ENCODE data around the gene GCNA. TPM values are rescaled to one million over a fixed set of nuclear protein-coding genes. Genes with fewer than 3 reads are reported as not detected.

GCNA gene
- total RNA-seq, 1 experiment from 2014 or later = 0.98 TPM

- ChIA-PET CTCF (no interaction called here), POLR2A (no interaction called here), RAD21 (ENCODE audit: low non-redundant PET in 1 of 2, low total read pairs in 2 of 2, uncharacterized antibody in 2 of 2, unreplicated experiment in 2 of 2) (no interaction called here)
- Histone ChIP-seq H3K4me2 (ENCODE audit: low read length) (no peak overlapping the region), H3K27me3 (ENCODE audit: insufficient read depth, low read length) (no peaks in the 10 kb centered on the region), H3K9me2 (ENCODE audit: insufficient read depth) (no peaks in the 10 kb centered on the region), H3K4me3 (replicated peaks in 1 of 2; ENCODE audit: low read depth in 1 of 2, low read length in 2 of 2) (no peak overlapping the region), H4K20me1 (ENCODE audit: insufficient read depth) (peaks cover 32% of the 10 kb centered on the region), H3K36me3 (ENCODE audit: control insufficient read depth in 1 of 2, insufficient read depth in 2 of 2, low read length in 2 of 2) (peaks cover 5 to 14% of the 10 kb centered on the region in 2 experiments), H3K4me1 (ENCODE audit: control insufficient read depth in 1 of 2, insufficient read depth in 2 of 2, low read length in 2 of 2) (peaks cover 2 to 28% of the 10 kb centered on the region in 2 experiments; a peak in 3 of 4 replicates), H3K9ac (ENCODE audit: low read length) (no peak overlapping the region), H3K79me2 (ENCODE audit: insufficient read depth, low read length) (peaks cover 90% of the 10 kb centered on the region), H3K27ac (ENCODE audit: low read depth, low read length) (no peak overlapping the region), H3K9me3 (ENCODE audit: control insufficient read depth in 1 of 2, insufficient read depth in 1 of 2, low read depth in 1 of 2, low read length in 2 of 2) (no peaks in the 10 kb centered on the region), H2AFZ (ENCODE audit: low read depth, low read length, poor library complexity, severe bottlenecking) (no peak overlapping the region)
- BruUV-seq (replicated peaks) = no TSS peak
- no peak for DNase-seq (ENCODE audit: low read depth, low spot score)
- no peak for TF ChIP-seq ELF1 (IDR thresholded peaks at IDR 0.05; ENCODE audit: borderline replicate concordance, low read depth)
- no peak for TF ChIP-seq MAX (IDR thresholded peaks at IDR 0.05)
- no peak for TF ChIP-seq EZH2 (IDR thresholded peaks at IDR 0.05)
- TF ChIP-seq EGR1 (IDR thresholded peaks at IDR 0.05; ENCODE audit: low read depth) = no peak
- TF ChIP-seq POLR2AphosphoS5 (IDR thresholded peaks at IDR 0.05; ENCODE audit: low read depth, low read length) = no peak
- TF ChIP-seq ZNF274 (IDR thresholded peaks at IDR 0.05; ENCODE audit: low read depth, low read length) = no peak
- intact Hi-C loops (cut with micrococcal nuclease) = no loop called here
- ATAC-seq = no peak
These were observed 42.0 kb upstream of the GCNA start for GRCh38 chrX:71536285-71536684.

DNA sequence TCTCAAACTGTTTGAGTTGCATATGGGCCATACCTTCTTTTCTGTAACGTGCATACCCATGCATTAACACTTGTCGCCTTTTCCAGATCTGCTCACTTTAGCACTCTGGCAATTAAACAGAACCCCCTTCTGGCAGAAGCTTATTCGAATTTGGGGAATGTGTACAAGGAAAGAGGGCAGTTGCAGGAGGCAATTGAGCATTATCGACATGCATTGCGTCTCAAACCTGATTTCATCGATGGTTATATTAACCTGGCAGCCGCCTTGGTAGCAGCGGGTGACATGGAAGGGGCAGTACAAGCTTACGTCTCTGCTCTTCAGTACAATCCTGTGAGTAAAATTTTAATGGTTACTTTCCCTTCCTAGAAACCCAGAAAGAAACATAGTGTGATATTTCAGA, 40.5 kb upstream of the GCNA start:
- intact Hi-C loops (cut with micrococcal nuclease) = no loop called here
- no peak for TF ChIP-seq POLR2A (IDR thresholded peaks at IDR 0.05; ENCODE audit: borderline replicate concordance, extremely low read depth, insufficient read depth, insufficient read length)
- TF ChIP-seq CEBPB (IDR thresholded peaks at IDR 0.05; ENCODE audit: low read depth) = no peak
- TF ChIP-seq MAX (IDR thresholded peaks at IDR 0.05) = no peak
- no peak for TF ChIP-seq FOSL1 (IDR thresholded peaks at IDR 0.05; ENCODE audit: low read depth)
- TF ChIP-seq ZFX (IDR thresholded peaks at IDR 0.05) = no peak
- TF ChIP-seq SRF (IDR thresholded peaks at IDR 0.05; ENCODE audit: low read depth) = no peak
- no peak for TF ChIP-seq EZH2 (IDR thresholded peaks at IDR 0.05)
- TF ChIP-seq, protein P1, sequence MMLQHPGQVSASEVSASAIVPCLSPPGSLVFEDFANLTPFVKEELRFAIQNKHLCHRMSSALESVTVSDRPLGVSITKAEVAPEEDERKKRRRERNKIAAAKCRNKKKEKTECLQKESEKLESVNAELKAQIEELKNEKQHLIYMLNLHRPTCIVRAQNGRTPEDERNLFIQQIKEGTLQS (IDR thresholded peaks at IDR 0.05) = no peak
- no peak for TF ChIP-seq CBX3 (IDR thresholded peaks at IDR 0.05; ENCODE audit: low read depth)
- TF ChIP-seq, protein P2, sequence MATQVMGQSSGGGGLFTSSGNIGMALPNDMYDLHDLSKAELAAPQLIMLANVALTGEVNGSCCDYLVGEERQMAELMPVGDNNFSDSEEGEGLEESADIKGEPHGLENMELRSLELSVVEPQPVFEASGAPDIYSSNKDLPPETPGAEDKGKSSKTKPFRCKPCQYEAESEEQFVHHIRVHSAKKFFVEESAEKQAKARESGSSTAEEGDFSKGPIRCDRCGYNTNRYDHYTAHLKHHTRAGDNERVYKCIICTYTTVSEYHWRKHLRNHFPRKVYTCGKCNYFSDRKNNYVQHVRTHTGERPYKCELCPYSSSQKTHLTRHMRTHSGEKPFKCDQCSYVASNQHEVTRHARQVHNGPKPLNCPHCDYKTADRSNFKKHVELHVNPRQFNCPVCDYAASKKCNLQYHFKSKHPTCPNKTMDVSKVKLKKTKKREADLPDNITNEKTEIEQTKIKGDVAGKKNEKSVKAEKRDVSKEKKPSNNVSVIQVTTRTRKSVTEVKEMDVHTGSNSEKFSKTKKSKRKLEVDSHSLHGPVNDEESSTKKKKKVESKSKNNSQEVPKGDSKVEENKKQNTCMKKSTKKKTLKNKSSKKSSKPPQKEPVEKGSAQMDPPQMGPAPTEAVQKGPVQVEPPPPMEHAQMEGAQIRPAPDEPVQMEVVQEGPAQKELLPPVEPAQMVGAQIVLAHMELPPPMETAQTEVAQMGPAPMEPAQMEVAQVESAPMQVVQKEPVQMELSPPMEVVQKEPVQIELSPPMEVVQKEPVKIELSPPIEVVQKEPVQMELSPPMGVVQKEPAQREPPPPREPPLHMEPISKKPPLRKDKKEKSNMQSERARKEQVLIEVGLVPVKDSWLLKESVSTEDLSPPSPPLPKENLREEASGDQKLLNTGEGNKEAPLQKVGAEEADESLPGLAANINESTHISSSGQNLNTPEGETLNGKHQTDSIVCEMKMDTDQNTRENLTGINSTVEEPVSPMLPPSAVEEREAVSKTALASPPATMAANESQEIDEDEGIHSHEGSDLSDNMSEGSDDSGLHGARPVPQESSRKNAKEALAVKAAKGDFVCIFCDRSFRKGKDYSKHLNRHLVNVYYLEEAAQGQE (IDR thresholded peaks at IDR 0.05; ENCODE audit: low read depth) = no peak
- TF ChIP-seq ZNF274 (IDR thresholded peaks at IDR 0.05; ENCODE audit: low read depth, low read length) = no peak
- TF ChIP-seq EZH2phosphoT487 (IDR thresholded peaks at IDR 0.05; ENCODE audit: borderline replicate concordance) = no peak
- no peak for TF ChIP-seq JUND (IDR thresholded peaks at IDR 0.05)
- TF ChIP-seq ZBTB33 (IDR thresholded peaks at IDR 0.05; ENCODE audit: extremely low read depth, insufficient replicate concordance, low read length) = no peak

More for the DNA sequence above, 40.5 kb upstream of the GCNA start:
- no TSS peak for BruUV-seq (replicated peaks)
- Histone ChIP-seq H3K36me3 (ENCODE audit: control insufficient read depth in 1 of 2, insufficient read depth in 2 of 2, low read length in 2 of 2) (peaks cover 5 to 14% of the 10 kb centered on the region in 2 experiments), H3K27ac (ENCODE audit: low read depth, low read length) (no peak overlapping the region), H3K9ac (ENCODE audit: low read length) (no peak overlapping the region), H2AFZ (ENCODE audit: low read depth, low read length, poor library complexity, severe bottlenecking) (no peak overlapping the region), H3K4me2 (ENCODE audit: low read length) (no peak overlapping the region), H3K4me3 (replicated peaks in 1 of 2; ENCODE audit: low read depth in 1 of 2, low read length in 2 of 2) (no peak overlapping the region), H3K27me3 (ENCODE audit: insufficient read depth, low read length) (no peaks in the 10 kb centered on the region), H3K9me2 (ENCODE audit: insufficient read depth) (no peaks in the 10 kb centered on the region), H3K4me1 (ENCODE audit: control insufficient read depth in 1 of 2, insufficient read depth in 2 of 2, low read length in 2 of 2) (peaks cover 6 to 32% of the 10 kb centered on the region in 2 experiments; a peak in 3 of 4 replicates), H3K9me3 (ENCODE audit: control insufficient read depth in 1 of 2, insufficient read depth in 1 of 2, low read depth in 1 of 2, low read length in 2 of 2) (no peaks in the 10 kb centered on the region), H4K20me1 (ENCODE audit: insufficient read depth) (peaks cover 47% of the 10 kb centered on the region), H3K79me2 (ENCODE audit: insufficient read depth, low read length) (peaks cover 98% of the 10 kb centered on the region)
- POLR2A ChIA-PET = no interaction called here
- ATAC-seq (no peak), DNase-seq (ENCODE audit: low read depth, low spot score) (no peak)
- RAD21 ChIA-PET (ENCODE audit: low non-redundant PET in 1 of 2, low total read pairs in 2 of 2, uncharacterized antibody in 2 of 2, unreplicated experiment in 2 of 2) = no interaction called here
- CTCF ChIA-PET = no interaction called here

Measured in HCT116 (cell line).